Endothelial cell of umbilical vein (primary cell): ENCODE data around the gene TBCE. TPM values are rescaled to one million over a fixed set of nuclear protein-coding genes. Genes with fewer than 3 reads are reported as not detected.

Experiments
- BruUV-seq: library from RNA; stranded (reverse); fragments of 400-500 nt; replicated peaks from 2 replicates; lab custom pipeline; 2021; lab: Mats Ljungman, UMichigan
- CTCF ChIA-PET: fragments of 300-600, 350-600 bp; sonication (Branson Sonifier 250); formaldehyde crosslinking; loops from one replicate; lab custom pipeline; 2021; ENCODE audit warnings: antibody characterized with exemption, inconsistent platforms; lab: Charles Lee
- POLR2A ChIA-PET: fragments of 300-600, 350-600 bp; sonication (Branson Sonifier 250); formaldehyde crosslinking; loops from one replicate; lab custom pipeline; 2021; ENCODE audit warnings: antibody characterized with exemption, inconsistent platforms; lab: Charles Lee
- DNase-seq: peaks from one replicate; pipeline ENCODE4 v3.0.0-alpha.2; 2011; ENCODE audit warnings: low read depth, low spot score
- FAIRE-seq: peaks from 2 replicates; lab custom pipeline; 2011; peaks lifted over from hg19 to GRCh38; lab: Jason Lieb, UNC
- H2AFZ ChIP-seq: 2 replicates; pipeline ENCODE4 v1.6.0; 2012; ENCODE audit warnings: low read depth, low read length, control low read depth, inconsistent platforms
- H3K27ac ChIP-seq: 2 replicates; pipeline ENCODE4 v1.5.1; 2011; ENCODE audit warnings: low read depth, mild to moderate bottlenecking, control low read depth, low read length, moderate library complexity; ENCODE audit not compliant: insufficient read depth
- H3K27me3 ChIP-seq, 2 experiments: 2 replicates each; pipeline versions ENCODE4 v1.6.0 to v1.6.1; 2011; ENCODE audit warnings: low read length in 2 of 2, mixed read lengths in 1 of 2; ENCODE audit not compliant: control insufficient read depth in 2 of 2, insufficient read depth in 2 of 2
- H3K36me3 ChIP-seq, 2 experiments: 2 replicates in 1 of 2; 3 replicates in 1 of 2; pipeline ENCODE4 v1.5.1; 2011; ENCODE audit warnings: low read length in 2 of 2, mild to moderate bottlenecking in 1 of 2, moderate library complexity in 1 of 2; ENCODE audit not compliant: control insufficient read depth in 2 of 2, insufficient read depth in 2 of 2; ENCODE audit errors: extremely low read depth in 1 of 2
- H3K4me1 ChIP-seq: 3 replicates; pipeline ENCODE4 v1.5.1; 2011; ENCODE audit warnings: mild to moderate bottlenecking, low read length; ENCODE audit not compliant: control insufficient read depth, insufficient read depth; ENCODE audit errors: extremely low read depth
- H3K4me2 ChIP-seq: 2 replicates; pipeline ENCODE4 v1.6.1; 2011; ENCODE audit warnings: low read length, control low read depth, mixed read lengths; ENCODE audit not compliant: insufficient read depth
- H3K4me3 ChIP-seq, 3 experiments: fragments of 200-600 bp in 1 of 3; sonication (generic), shearing (Covaris generic) in 1 of 3; replicated peaks in 1 of 3; 2 replicates each; pipeline ENCODE4 v1.5.1; 2011 to 2016; ENCODE audit warnings: control low read depth in 3 of 3, low read length in 3 of 3, mild to moderate bottlenecking in 2 of 3, inconsistent platforms in 1 of 3, low read depth in 1 of 3, moderate library complexity in 1 of 3; ENCODE audit not compliant: insufficient read depth in 1 of 3
- H3K79me2 ChIP-seq: 2 replicates; pipeline ENCODE4 v1.6.0; 2012; ENCODE audit warnings: low read length, inconsistent platforms; ENCODE audit not compliant: control insufficient read depth, insufficient read depth
- H3K9ac ChIP-seq: replicated peaks from 2 replicates; pipeline ENCODE3; 2011; ENCODE audit warnings: low read length, control low read depth; ENCODE audit not compliant: insufficient read depth; ENCODE audit errors: extremely low read depth
- H3K9me1 ChIP-seq: replicated peaks from 3 replicates; pipeline ENCODE4 v1.6.0; 2011; ENCODE audit warnings: mild to moderate bottlenecking, low read length; ENCODE audit not compliant: control insufficient read depth, insufficient read depth; ENCODE audit errors: extremely low read depth
- H3K9me3 ChIP-seq: replicated peaks from 2 replicates; pipeline ENCODE4 v1.5.1; 2012; ENCODE audit warnings: low read length, inconsistent platforms; ENCODE audit not compliant: control insufficient read depth, insufficient read depth
- H4K20me1 ChIP-seq: replicated peaks from 2 replicates; pipeline ENCODE3; 2011; ENCODE audit warnings: mild to moderate bottlenecking, low read length; ENCODE audit not compliant: control insufficient read depth, insufficient read depth; ENCODE audit errors: extremely low read depth
- CTCF ChIP-seq, 2 donors: IDR thresholded peaks; 1 replicate in 1 of 2; 2 replicates in 1 of 2; pipeline ENCODE4 v1.5.1; 2011; ENCODE audit warnings: low read length in 2 of 2, mild to moderate bottlenecking in 2 of 2, moderate library complexity in 2 of 2, control low read depth in 1 of 2, inconsistent platforms in 1 of 2, low read depth in 1 of 2; ENCODE audit not compliant: insufficient read depth in 1 of 2; ENCODE audit errors: extremely low read depth in 1 of 2
- EZH2 ChIP-seq: IDR thresholded peaks from 2 replicates; pipeline ENCODE4 v1.6.1; 2012; ENCODE audit warnings: borderline replicate concordance, low read depth, mild to moderate bottlenecking, moderate library complexity, low read length, inconsistent platforms; ENCODE audit not compliant: severe bottlenecking
- FOS ChIP-seq: IDR thresholded peaks from 2 replicates; pipeline ENCODE4 v1.6.1; 2011; ENCODE audit warnings: mild to moderate bottlenecking, low read length, moderate library complexity, borderline replicate concordance; ENCODE audit not compliant: insufficient read depth
- GATA2 ChIP-seq: IDR thresholded peaks from 2 replicates; pipeline ENCODE4 v1.7.0; 2011; ENCODE audit warnings: low read depth, mild to moderate bottlenecking, moderate library complexity, mixed read lengths, low read length; ENCODE audit not compliant: insufficient read length, insufficient read depth
- JUN ChIP-seq: IDR thresholded peaks from 2 replicates; pipeline ENCODE4 v1.6.1; 2011; ENCODE audit warnings: borderline replicate concordance, low read depth; ENCODE audit not compliant: insufficient read length, insufficient read depth
- MAX ChIP-seq: IDR thresholded peaks from 2 replicates; pipeline ENCODE4 v1.6.1; 2011; ENCODE audit not compliant: insufficient read depth, insufficient read length
- MYC ChIP-seq: IDR thresholded peaks from one replicate; pipeline ENCODE4 v1.6.1; 2011; ENCODE audit warnings: mild to moderate bottlenecking, low read depth, low read length
- POLR2A ChIP-seq: IDR thresholded peaks from 2 replicates; pipeline ENCODE4 v1.6.1; 2012; ENCODE audit warnings: low read depth, mild to moderate bottlenecking, control low read depth, low read length
- POLR2AphosphoS5 ChIP-seq: IDR thresholded peaks from 2 replicates; pipeline ENCODE4 v1.6.1; 2012; ENCODE audit warnings: low read depth, mild to moderate bottlenecking, control low read depth, low read length, moderate library complexity; ENCODE audit not compliant: insufficient read depth
- dilution Hi-C: fragments of 300-500 bp; cut with MboI; formaldehyde crosslinking; loops from one replicate; pipeline ENCODE4 v1.15.0; 2019; ENCODE audit warnings: low sequenced_read_pairs; ENCODE audit not compliant: extremely low pct_ligation_motif_present
- intact Hi-C: fragments of 100-400 bp; cut with micrococcal nuclease; formaldehyde crosslinking; loops from one replicate; pipeline ENCODE4 v1.10.0; 2022
- polyA plus RNA-seq, 4 experiments: library from polyadenylated mRNA; depleted of rRNA in 3 of 4; stranded (reverse) in 3 of 4; unstranded in 1 of 4; fragments of >200 nt; gene quantifications; 2 replicates each; pipeline versions ENCODE4 v1.2.1 to v1.2.3, GENCODE V29; 2011 to 2012; ENCODE audit warnings: missing spikeins in 1 of 4
- total RNA-seq: library from RNA; stranded (reverse); gene quantifications from 2 replicates; pipeline ENCODE4 v1.2.3, GENCODE V29; 2021

The TBCE gene
- total and polyA plus RNA-seq, 2 donors (not counting 3 experiments of a cell fraction or from before 2014, with no cell fraction given): 13.7 to 32.6 TPM

- no peak overlapping the region for H3K9ac ChIP-seq
- no peak for FAIRE-seq
- ChIA-PET POLR2A (no interaction called here), CTCF (interaction anchor here (1.0 to 1.6 kb wide), 5 partner anchors 12 to 82 kb away, joined by 3 to 4 read pairs (median 3); no protein-coding TSS in a partner anchor)
- no peak for DNase-seq
- no peaks in the 10 kb centered on the region for H3K9me3 ChIP-seq
- H4K20me1 ChIP-seq: no peaks in the 10 kb centered on the region
- H3K9me1 ChIP-seq: no peaks in the 10 kb centered on the region
- no peak overlapping the region for H3K4me2 ChIP-seq
- H2AFZ ChIP-seq: no peak overlapping the region
- H3K27me3 ChIP-seq: no peaks in the 10 kb centered on the region
- H3K4me3 ChIP-seq: no peak overlapping the region
- intact Hi-C loops: no loop called here
- H3K36me3 ChIP-seq: peaks cover 0 to 6% of the 10 kb centered on the region in 2 experiments
- H3K27ac ChIP-seq: no peak overlapping the region
- TF ChIP-seq JUN (no peak), POLR2A (no peak), CTCF (IDR thresholded peaks at IDR 0.05; ENCODE audit: extremely low read depth in 1 of 2, insufficient read depth in 1 of 2, low read depth in 1 of 2, low read length in 2 of 2) (no peak), GATA2 (no peak), EZH2 (no peak), MAX (no peak), FOS (no peak), POLR2AphosphoS5 (no peak), MYC (no peak)
- dilution Hi-C loops: no loop called here
- no peaks in the 10 kb centered on the region for H3K4me1 ChIP-seq
- no peaks in the 10 kb centered on the region for H3K79me2 ChIP-seq
- TSS peak; percentile 24 for BruUV-seq
Measured at GRCh38 chr1:235342471-235342870, 24.8 kb upstream of the TBCE start.
